Testis (tissue), 5 donors: ENCODE results near the gene TNFAIP1. TPM values are rescaled to one million over a fixed set of nuclear protein-coding genes. Genes with fewer than 3 reads are reported as not detected.
"Not testable (repeated sequence)": the region's sequence is repeated elsewhere in the genome, so short reads cannot be mapped to it uniquely, and the experiment has no call there.

Experiments
- DNase-seq: peaks from one replicate; pipeline ENCODE4 v3.0.0-alpha.2; 2019
- H3K27ac ChIP-seq, 2 donors: fragments of 200-600 bp; sonication (generic); one replicate each; pipeline ENCODE4 v1.5.1; 2019
- H3K27me3 ChIP-seq: fragments of 200-600 bp; sonication (generic); one replicate; pipeline ENCODE4 v1.5.1; 2019
- H3K36me3 ChIP-seq: fragments of 200-600 bp; sonication (generic); one replicate; pipeline ENCODE4 v1.5.1; 2017; ENCODE audit warnings: low read depth; ENCODE audit errors: missing control alignments
- H3K4me1 ChIP-seq: fragments of 200-600 bp; sonication (generic); one replicate; pipeline ENCODE4 v1.5.1; 2019
- H3K4me3 ChIP-seq, 2 donors: fragments of 200-600 bp; sonication (generic); one replicate each; pipeline ENCODE4 v1.5.1; 2017 to 2019
- H3K9me3 ChIP-seq: fragments of 200-600 bp; sonication (generic); one replicate; pipeline ENCODE4 v1.5.1; 2017
- POLR2A ChIP-seq: fragments of 450-650 bp; IDR thresholded peaks from one replicate; pipeline ENCODE4 v1.6.1; 2017; ENCODE audit warnings: antibody characterized with exemption, mild to moderate bottlenecking, moderate library complexity
- WGBS, 2 donors: methylation state at CpG; one replicate each; pipeline ENCODE4 v1.1.5; 2018; 5-methylcytosine and 5-hydroxymethylcytosine counted together
- intact Hi-C: fragments of 100-400 bp; cut with DNase I; formaldehyde crosslinking; loops from one replicate; pipeline ENCODE4 v1.15.1; 2023; ENCODE audit warnings: low total_unique reads
- long read RNA-seq, 2 donors: transcript quantifications; one replicate each; lab custom pipeline, GENCODE V29; 2026
- polyA plus RNA-seq: library from polyadenylated mRNA; stranded (reverse); fragments of 350-450 nt; fragmentation: Illumina TruSeq; extraction: RNeasy Lipid Tissue Mini Kit (QIAGEN cat#74804); gene quantifications from one replicate; pipeline ENCODE4 v1.2.3, GENCODE V29; 2014; ENCODE audit warnings: low read depth, low replicate concordance; ENCODE audit not compliant: insufficient read depth
- total RNA-seq, 2 donors: library from RNA; depleted of rRNA; stranded (reverse); fragments of >200 nt; gene quantifications; one replicate each; pipeline ENCODE4 v1.2.3, GENCODE V29; 2016
- TF ChIP-seq, protein P1 (sequence below), 3 experiments: fragments of 450-650 bp in 2 of 3; fragments of 200-600 bp in 1 of 3; sonication (generic) in 1 of 3; IDR thresholded peaks; one replicate each; pipeline ENCODE4 v1.5.1; 2016 to 2019; ENCODE audit warnings: antibody characterized with exemption in 3 of 3, mild to moderate bottlenecking in 2 of 3, moderate library complexity in 1 of 3

Gene TNFAIP1
- total RNA-seq (10 to 100 TPM; 42.9 to 65.7 TPM), polyA plus RNA-seq (41.8 TPM)
- long read RNA-seq, donor 1, transcript TNFAIP1-201 (7 exons, 3,627 nt) = major isoform, 13 of 13 reads
- long read RNA-seq, donor 1, partial matches to known transcripts = 0 of 13 reads
- long read RNA-seq, donor 1, other reads (novel, unspliced or antisense) = 0 of 13 reads
- long read RNA-seq, donor 2, transcript TNFAIP1-201 (7 exons, 3,627 nt) = major isoform, 8 of 32 reads
- long read RNA-seq, donor 2, partial matches to known transcripts = 5 of 32 reads
- long read RNA-seq, donor 2, other reads (novel, unspliced or antisense) = 19 of 32 reads

GRCh38 chr17:28335201-28335958 lies at the start of gene TNFAIP1, which contains the start of gene IFT20:
Gene TNFAIP1 (plus strand): TSS chr17:28335761. CDS start chr17:28339522, 3,761 bp downstream.
Gene IFT20 (minus strand): TSS chr17:28335472. CDS start chr17:28331985, 3,487 bp downstream.
- DNase-seq = peak; percentile 99
- H3K9me3 ChIP-seq = no peaks in the 10 kb centered on the region
- no peaks in the 10 kb centered on the region for H3K36me3 ChIP-seq
- peak; percentile 34 for TF ChIP-seq POLR2A
- TF ChIP-seq, protein P1, sequence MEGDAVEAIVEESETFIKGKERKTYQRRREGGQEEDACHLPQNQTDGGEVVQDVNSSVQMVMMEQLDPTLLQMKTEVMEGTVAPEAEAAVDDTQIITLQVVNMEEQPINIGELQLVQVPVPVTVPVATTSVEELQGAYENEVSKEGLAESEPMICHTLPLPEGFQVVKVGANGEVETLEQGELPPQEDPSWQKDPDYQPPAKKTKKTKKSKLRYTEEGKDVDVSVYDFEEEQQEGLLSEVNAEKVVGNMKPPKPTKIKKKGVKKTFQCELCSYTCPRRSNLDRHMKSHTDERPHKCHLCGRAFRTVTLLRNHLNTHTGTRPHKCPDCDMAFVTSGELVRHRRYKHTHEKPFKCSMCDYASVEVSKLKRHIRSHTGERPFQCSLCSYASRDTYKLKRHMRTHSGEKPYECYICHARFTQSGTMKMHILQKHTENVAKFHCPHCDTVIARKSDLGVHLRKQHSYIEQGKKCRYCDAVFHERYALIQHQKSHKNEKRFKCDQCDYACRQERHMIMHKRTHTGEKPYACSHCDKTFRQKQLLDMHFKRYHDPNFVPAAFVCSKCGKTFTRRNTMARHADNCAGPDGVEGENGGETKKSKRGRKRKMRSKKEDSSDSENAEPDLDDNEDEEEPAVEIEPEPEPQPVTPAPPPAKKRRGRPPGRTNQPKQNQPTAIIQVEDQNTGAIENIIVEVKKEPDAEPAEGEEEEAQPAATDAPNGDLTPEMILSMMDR (IDR thresholded peaks at IDR 0.05) = no peak
- intact Hi-C loops = no loop called here
- 0% methylated on average over 1 to 53 of the region's 62 CpGs for WGBS, 2 donors
- peaks cover 33% of the 10 kb centered on the region for H3K4me1 ChIP-seq
- H3K4me3 ChIP-seq = peak within 1 kb of the TSS; percentile 82 to 83
- H3K27ac ChIP-seq = peak within 1 kb of the TSS; percentile 90
- no peaks in the 10 kb centered on the region for H3K27me3 ChIP-seq

DNA sequence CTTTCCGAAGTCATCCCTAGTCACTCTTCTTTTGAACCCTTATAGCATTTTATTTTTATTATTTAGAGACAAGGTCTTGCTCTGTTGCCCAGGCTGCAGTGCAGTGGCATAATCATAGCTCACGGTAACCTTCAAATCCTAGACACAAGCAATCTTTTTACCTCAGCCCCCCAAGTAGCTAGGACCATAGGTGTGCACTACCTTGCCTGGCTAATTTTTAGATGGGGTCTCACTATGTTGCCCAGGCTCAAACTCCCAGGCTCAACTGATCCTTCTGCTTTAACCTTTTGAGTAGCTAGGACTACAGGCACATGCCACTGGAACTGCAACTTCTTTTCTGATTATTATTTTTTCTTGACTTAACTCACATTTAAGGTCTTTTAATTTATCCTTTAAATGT lies 49.6 kb upstream of the TNFAIP1 start:
- intact Hi-C loops = no loop called here
- DNase-seq = no peak
- TF ChIP-seq POLR2A = no peak
- TF ChIP-seq, protein P1 (IDR thresholded peaks at IDR 0.05) = no peak

GRCh38 chr17:28290703-28291102 lies 44.9 kb upstream of the TNFAIP1 start:
- DNase-seq = no peak
- Histone ChIP-seq H3K4me3 (no peak overlapping the region), H3K27ac (peak overlapping the region in 1 of 2 donors; percentile 11), H3K4me1 (peaks cover 10% of the 10 kb centered on the region), H3K27me3 (no peaks in the 10 kb centered on the region), H3K36me3 (no peaks in the 10 kb centered on the region), H3K9me3 (no peaks in the 10 kb centered on the region)
- TF ChIP-seq, protein P1 (IDR thresholded peaks at IDR 0.05) = no peak
- TF ChIP-seq POLR2A = no peak
- 20 to 32% methylated on average over 2 of the region's 2 CpGs for WGBS, 2 donors
- intact Hi-C loops = no loop called here

More for the DNA sequence above, 49.6 kb upstream of the TNFAIP1 start:
- WGBS, 2 donors = 66 to 96% methylated on average over 2 of the region's 2 CpGs
- no peak overlapping the region for H3K4me3 ChIP-seq
- H3K27ac ChIP-seq = no peak overlapping the region
- peaks cover 6% of the 10 kb centered on the region for H3K4me1 ChIP-seq
- no peaks in the 10 kb centered on the region for H3K27me3 ChIP-seq
- no peaks in the 10 kb centered on the region for H3K36me3 ChIP-seq
- no peaks in the 10 kb centered on the region for H3K9me3 ChIP-seq

- DNase-seq = no peak
- Histone ChIP-seq H3K27ac (peak overlapping the region; percentile 6 to 39), H3K4me3 (no peak overlapping the region), H3K27me3 (no peaks in the 10 kb centered on the region), H3K4me1 (peaks cover 12% of the 10 kb centered on the region), H3K9me3 (no peaks in the 10 kb centered on the region), H3K36me3 (no peaks in the 10 kb centered on the region)
- 37 to 43% methylated on average over 1 of the region's 1 CpG for WGBS, 2 donors
- TF ChIP-seq, protein P1 (IDR thresholded peaks at IDR 0.05) = no peak
- TF ChIP-seq POLR2A = no peak
- intact Hi-C loops = no loop called here
Measured at GRCh38 chr17:28291780-28292330, 43.7 kb upstream of the TNFAIP1 start.

DNA sequence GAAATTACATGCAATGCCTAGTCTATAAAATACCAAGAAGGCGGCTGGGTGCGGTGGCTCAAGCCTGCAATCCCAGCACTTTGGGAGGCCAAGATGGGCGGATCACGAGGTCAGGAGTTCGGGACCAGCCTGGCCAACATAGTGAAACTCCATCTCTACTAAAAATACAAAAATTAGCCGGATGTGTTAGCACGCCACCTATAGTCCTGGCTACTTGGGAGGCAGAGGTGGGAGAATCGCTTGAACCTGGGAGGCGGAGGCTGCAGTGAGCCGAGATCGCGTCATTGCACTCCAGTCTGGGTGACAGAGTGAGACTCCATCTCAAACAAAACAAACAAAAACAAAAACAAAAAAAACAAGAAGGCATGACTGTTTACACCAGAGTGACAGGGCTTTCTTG lies 42.7 kb upstream of the TNFAIP1 start:
- DNase-seq, H3K4me3 ChIP-seq, H3K36me3 ChIP-seq, intact Hi-C loops, H3K27me3 ChIP-seq, H3K9me3 ChIP-seq: not testable (repeated sequence)
- Histone ChIP-seq H3K27ac (peak overlapping the region in 1 of 2 donors; percentile 23), H3K4me1 (peaks cover 19% of the 10 kb centered on the region)
- 68 to 72% methylated on average over 12 of the region's 12 CpGs for WGBS, 2 donors
